ENCODE measurements around the gene C17orf67. TPM values are rescaled to one million over a fixed set of nuclear protein-coding genes. Genes with fewer than 3 reads are reported as not detected.
A peak's percentile ranks its signal among the peaks of the same experiment; 100 is the strongest.

Gene C17orf67
- total and polyA plus RNA-seq, 2 of the 13 experiments (the other 11 are each of a cell fraction or from before 2014, with no cell fraction given), result 0.41 to 0.86 TPM

GRCh38 chr17:56833809-56834379 is at the start of gene C17orf67, which contains the start of gene DGKE (continued):
- TF ChIP-seq ZNF607 (CRISPR knock-in tag; IDR thresholded peaks at IDR 0.05; ENCODE audit: borderline replicate concordance) (no peak; the same call in 1 of the 2 replicates), NFE2 (CRISPR knock-in tag; IDR thresholded peaks at IDR 0.05) (no peak), ZNF614 (CRISPR knock-in tag; IDR thresholded peaks at IDR 0.05; ENCODE audit: borderline replicate concordance) (no peak), KLF15 (CRISPR knock-in tag; IDR thresholded peaks at IDR 0.05; ENCODE audit: borderline replicate concordance) (0 out of 2 replicates have a peak, but pooled peaks have one; percentile 12), ZNF225 (CRISPR knock-in tag; IDR thresholded peaks at IDR 0.05) (peak; percentile 71; the same call in 1 of the 2 replicates), ZNF383 (CRISPR knock-in tag; IDR thresholded peaks at IDR 0.05; ENCODE audit: borderline replicate concordance) (no peak), CSRNP1 (CRISPR knock-in tag; IDR thresholded peaks at IDR 0.05) (no peak; the same call in 1 of the 2 replicates), ZNF776 (CRISPR knock-in tag; IDR thresholded peaks at IDR 0.05) (peak; percentile 59; the same call in 1 of the 2 replicates), NFIC (IDR thresholded peaks at IDR 0.05; ENCODE audit: low read length) (no peak), ESRRA (CRISPR knock-in tag; IDR thresholded peaks at IDR 0.05; ENCODE audit: low read depth) (0 out of 2 replicates have a peak, but pooled peaks have one; percentile 17), ZNF558 (CRISPR knock-in tag; IDR thresholded peaks at IDR 0.05; ENCODE audit: borderline replicate concordance) (peak; percentile 71; the same call in 1 of the 2 replicates), SALL1 (CRISPR knock-in tag; IDR thresholded peaks at IDR 0.05) (peak; percentile 71), YEATS4 (CRISPR knock-in tag; IDR thresholded peaks at IDR 0.05; ENCODE audit: borderline replicate concordance) (peak; percentile 65; the same call in 1 of the 2 replicates), ZNF281 (CRISPR knock-in tag; IDR thresholded peaks at IDR 0.05; ENCODE audit: borderline replicate concordance) (0 out of 2 replicates have a peak, but pooled peaks have one; percentile 33), KDM6A (CRISPR knock-in tag; IDR thresholded peaks at IDR 0.05; ENCODE audit: low read depth) (0 out of 2 replicates have a peak, but pooled peaks have one; percentile 26), ATF1 (CRISPR knock-in tag; IDR thresholded peaks at IDR 0.05) (no peak), SKI (IDR thresholded peaks at IDR 0.05; ENCODE audit: partially characterized antibody) (no peak), ZNF503 (CRISPR knock-in tag; IDR thresholded peaks at IDR 0.05) (0 out of 2 replicates have a peak, but pooled peaks have one; percentile 28), TFDP1 (CRISPR knock-in tag; IDR thresholded peaks at IDR 0.05; ENCODE audit: borderline replicate concordance) (peak; percentile 64), EEA1 (CRISPR knock-in tag; IDR thresholded peaks at IDR 0.05; ENCODE audit: borderline replicate concordance) (no peak; the same call in 1 of the 2 replicates), TAF1 (CRISPR knock-in tag; IDR thresholded peaks at IDR 0.05) (peak; percentile 42; the same call in 1 of the 2 replicates), YY1 (IDR thresholded peaks at IDR 0.05; ENCODE audit: insufficient read depth, insufficient replicate concordance, low read depth, low read length) (peak; percentile 8)
